ENCODE data around the gene ZACN.
"Not testable (repeated sequence)": the region's sequence is repeated elsewhere in the genome, so short reads cannot be mapped to it uniquely, and the experiment has no call there.

The ZACN gene

DNA sequence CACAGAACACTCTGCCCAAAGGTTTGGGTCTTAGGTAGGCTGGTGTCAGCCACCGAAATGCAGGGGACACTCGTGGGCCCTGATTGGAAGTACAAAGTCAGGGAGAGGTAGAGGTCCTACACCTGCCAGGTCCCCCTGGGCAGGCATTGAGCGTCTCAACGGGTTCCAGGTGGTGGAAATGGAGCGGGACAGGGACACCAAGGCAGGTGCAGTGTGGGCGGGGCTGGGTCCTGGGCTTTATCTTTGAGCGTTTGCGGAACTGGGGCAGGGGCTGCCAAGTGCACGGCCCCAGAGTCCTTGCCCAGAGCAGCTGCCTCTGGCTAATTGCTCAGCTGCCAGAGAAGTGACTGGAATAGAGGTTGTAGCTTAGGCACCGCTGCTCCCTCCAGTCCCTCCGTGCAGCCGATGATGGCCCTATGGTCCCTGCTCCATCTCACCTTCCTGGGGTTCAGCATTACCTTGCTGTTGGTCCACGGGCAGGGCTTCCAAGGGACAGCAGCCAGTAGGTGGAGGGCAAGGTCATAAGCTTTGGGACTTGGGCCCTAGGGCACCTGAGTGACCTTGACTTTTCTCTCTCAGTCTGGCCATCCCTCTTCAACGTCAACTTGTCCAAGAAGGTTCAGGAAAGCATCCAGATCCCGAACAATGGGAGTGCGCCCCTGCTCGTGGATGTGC is at the start of gene ZACN:
Gene ZACN (plus strand): TSS at position 323 of the 675 bp plus-strand sequence. CDS start 83 bp downstream, at position 406.
- no peak for DNase-seq

DNA sequence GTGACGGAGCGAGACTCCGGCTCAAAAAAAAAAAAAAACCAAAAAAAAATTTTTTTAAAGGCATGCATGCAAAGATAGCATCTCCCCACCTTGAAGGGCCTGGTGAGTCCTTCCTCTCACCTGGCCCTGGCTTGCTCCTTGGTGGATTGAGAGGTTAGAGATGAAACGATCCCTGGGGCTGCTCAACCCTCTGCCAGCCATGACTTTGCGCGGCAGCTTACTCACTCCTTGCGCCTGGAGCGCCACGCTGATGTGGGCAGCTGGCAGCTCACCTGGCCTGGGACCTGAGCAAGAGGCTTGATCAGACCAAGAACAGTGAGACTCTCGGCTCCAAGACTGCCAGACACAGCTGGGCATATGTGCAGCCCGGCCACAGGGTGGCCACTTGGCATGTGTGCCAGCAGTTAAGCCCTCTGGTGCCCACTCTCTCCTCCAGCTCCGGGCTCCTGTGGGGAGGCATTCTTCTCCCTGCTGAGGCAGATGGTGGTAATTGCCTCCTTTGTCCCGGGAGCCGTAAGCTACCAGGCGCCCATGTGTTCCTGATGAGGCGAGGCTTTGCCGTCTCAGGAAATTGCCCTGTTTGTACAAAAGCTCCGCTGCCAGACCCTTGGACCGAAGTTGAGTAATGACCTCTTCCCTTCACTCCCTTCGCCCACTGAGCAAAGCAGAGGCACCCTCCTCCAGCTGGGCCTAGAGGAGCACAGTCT is 46.8 kb upstream of the ZACN start:
- no peak for DNase-seq

DNA sequence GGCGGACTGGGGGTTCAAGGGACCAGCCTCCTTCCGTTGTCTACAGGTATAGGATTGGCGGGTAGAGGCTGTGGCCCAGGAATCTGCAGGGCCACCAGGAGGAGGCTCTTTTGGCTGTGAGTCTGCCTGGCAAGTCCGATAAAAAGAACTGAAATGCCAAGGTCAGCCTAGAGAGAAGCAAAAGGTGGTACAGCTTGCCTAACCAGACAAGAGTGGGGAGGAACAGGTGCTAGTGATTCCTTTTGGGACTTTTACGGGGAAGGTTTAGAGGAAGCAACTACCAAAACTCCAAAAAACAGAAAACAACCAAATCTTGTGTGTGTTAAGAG is 46.2 kb upstream of the ZACN start:
- DNase-seq: no peak

DNA sequence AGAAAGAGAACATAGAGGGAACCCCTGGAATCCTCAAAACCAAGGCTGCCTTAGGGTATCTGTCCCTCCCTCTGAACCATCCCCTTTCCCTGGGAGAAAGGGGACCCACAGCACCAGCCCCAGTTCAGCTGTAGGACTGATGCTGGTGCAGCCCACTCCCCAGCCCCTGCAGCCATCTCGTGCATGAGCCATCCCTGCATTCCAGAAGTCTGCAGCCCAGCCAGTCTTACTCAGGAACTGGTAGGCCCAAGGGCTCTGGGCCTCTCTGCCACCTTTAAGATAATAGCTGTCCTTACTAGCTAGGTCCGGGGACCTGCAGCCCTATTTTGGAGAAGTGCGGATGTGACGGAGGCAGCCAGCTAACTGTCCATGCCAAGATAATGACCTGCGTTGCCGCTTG is 45.8 kb upstream of the ZACN start:
- no peak for DNase-seq

DNA sequence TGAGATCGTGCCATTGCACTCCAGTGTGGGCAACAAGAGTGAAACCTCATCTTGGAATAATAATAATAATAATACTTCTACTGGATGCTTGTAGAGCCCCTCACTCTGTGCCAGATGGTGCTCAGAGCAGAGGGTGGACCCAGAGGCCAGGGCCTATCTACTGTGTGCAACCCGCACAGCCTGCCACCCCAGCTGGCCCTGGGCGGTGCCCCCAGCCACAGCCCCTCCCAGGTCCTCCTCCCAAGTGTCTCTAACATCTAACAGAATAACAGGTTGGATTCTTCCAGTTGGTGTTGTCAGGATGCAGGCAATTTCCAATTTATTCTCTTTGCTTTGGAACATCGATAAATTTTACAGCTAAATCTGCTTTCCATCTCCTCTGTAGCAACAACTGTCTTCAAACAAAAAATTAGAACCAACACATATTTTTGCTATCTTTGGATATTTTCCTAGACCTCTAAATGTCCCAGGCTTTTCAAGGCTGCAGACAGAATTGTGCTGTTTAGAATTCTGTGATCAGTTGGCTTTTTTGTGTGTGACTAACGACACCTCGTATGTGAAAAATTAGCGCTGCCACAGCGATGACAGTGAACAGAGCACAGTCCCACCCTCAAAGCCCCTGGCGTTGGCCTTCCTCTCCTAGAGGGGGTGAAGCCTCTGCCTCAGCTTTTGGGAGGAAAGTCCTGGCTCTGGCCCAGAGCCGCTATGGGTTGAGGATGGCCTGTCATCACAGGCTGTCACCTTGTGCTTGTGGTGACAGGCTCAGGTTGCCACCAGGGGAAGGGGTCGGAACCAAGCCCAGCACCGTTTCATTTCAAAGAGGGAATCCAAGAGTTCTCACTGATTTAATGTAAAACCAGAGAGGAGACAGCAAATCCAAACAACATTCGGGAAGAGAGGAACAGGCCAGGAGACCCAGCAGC is 44.3 kb upstream of the ZACN start:
- DNase-seq: no peak

DNA sequence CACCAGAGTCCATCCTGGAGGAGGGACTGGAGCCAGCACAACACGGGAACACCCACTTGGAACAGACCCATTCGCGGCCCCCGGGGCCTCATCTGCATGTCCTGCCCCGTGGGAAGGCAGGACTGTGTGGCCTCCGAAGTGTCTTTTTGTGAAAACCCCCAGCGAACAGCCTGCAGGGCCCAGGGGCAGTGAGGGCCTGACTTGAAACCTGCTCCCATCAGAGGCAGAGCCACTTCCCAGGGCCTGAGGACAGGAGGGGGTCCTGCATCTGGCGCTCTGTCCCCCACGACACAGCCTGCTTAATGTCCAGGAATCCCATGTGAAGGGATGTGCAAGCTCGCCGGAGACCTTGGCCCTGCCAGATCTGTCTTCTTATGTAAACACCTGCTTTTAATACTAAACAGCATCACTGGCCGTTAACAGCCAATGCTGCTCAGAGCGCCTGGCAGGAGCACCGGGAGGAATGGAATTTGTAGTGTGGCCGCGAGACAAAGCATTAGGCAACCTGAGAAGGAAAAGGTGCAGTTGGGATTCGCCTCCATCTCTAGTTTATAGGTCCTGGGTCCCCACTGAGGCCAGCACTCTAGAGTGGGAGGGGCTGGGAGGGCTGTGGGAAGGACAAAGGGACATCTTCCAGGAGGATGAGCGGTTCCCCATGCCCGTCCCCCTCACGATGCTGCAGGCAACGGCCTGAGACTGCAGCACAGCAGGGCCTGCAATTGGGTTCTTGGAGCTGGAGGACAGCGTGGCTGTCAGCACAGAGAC is 42.3 kb upstream of the ZACN start:
- DNase-seq: no peak

DNA sequence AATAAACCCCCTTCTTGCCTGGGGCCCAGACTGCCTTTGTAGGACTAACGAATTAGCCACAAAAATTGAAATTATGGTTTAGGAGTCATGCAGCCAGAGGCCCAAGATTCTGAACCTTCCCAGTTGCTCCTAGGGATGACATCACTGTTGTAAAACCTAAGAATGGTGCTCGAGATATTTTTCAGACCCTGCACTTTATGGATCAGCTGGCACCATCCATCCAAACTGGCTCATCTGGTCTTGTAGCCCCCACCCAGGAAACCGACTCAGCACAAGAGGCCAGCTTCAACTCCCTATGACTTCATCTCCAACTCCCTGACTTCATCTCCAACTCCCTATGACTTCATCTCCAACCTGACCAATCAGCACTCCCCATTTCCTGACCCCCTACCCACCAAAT is 40.9 kb upstream of the ZACN start:
- no peak for DNase-seq

DNA sequence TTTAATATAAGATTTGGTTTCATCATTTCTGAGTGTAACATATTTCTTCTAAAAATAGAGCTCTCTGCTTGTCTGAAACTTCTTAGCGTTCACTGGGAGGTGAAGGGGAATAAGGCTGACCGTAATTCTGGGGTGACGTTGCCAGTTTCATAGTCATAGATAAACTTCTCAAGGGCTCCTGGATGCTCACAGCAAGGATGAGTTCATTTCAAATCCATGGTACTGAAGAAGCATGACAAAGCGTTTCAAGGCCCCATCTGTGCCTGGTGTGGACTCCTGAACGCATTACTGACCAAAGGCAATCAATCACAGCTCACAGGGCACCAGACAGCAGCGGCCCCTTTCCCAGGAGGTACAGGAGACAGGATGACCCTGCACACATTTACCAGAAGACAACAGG is 39.9 kb upstream of the ZACN start:
- no peak for DNase-seq

DNA sequence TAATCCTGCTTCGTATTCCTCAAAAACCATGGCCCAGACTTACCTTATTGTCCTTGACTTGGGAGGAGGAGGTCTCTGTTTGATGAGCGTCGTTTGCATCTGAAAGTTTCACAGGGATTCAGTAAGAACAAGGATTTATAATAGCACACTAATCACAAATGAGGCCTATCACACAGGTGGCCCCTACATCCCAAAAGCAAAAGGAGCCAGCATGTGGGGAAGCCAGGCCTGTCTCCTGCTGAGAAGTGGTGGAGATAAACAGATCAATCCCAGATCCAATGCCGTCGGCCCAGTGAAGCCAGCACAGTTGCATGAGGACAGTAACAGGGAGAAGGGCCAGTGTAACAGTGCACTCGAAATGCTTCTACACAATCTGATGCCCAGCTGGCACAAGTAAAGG is 38.6 kb upstream of the ZACN start:
- no peak for DNase-seq

DNA sequence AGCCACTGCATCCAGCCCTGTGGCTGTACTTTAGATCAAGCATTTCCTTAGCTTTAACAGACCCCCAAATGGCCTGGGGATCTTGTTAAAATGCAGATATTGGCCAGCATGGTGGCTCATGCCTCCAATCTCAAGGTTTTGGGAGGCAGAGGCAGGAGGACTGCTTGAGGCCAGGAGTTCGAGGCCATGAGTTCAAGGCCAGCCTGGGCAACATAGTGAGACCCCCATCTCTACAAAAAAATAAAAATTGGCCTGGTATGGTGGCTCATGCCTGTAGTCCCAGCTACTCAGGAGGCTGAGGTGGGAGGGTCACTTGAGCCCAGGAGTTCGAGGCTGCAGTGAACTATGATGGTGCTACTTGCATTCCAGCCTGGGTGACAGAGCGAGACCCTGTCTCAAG is 36.1 kb upstream of the ZACN start:
- not testable (repeated sequence) for DNase-seq

DNA sequence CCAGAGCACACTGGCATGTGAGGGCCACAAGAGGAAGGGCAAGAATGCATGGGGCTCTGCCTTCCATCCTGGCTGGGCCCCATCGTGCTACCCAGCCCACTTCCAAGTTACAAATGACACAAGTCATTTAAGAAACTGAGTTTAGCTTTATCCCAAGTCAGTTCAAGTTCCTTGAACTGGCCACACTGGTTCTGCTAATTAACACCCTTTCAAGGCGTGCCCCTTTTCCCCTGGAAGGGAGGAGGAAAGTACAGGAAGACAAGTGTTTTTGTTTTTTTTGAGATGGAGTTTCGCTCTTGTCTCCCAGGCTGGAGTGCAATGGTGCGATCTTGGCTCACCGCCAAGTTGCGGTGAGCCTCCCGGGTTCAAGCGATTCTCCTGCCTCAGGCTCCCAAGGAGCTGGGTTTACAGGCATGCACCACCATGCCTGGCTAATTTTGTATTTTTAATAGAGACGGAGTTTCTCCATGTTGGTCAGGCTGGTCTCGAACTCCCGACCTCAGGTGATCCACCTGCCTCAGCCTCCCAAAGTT is 34.4 kb upstream of the ZACN start:
- DNase-seq: not testable (repeated sequence)

DNA sequence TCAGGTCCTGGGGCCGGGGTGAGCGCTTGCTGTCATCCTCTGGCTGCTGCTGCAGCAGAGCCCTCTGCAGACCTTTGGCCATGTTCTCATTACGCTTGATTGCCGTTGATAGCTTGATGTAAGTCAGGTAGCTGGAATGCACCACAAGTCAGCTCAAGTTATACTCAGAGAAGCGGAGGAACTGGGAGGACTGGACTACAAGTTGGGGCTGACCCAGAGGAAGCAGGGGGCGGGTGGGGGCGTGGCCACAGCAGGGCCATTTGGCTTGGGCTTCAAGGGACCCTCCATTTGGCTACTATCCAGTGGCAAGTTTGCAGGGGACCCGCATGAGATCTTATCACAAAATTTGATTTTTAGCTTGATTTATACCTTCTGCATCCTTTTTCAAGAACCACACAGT is 32.9 kb upstream of the ZACN start:
- no peak for DNase-seq

DNA sequence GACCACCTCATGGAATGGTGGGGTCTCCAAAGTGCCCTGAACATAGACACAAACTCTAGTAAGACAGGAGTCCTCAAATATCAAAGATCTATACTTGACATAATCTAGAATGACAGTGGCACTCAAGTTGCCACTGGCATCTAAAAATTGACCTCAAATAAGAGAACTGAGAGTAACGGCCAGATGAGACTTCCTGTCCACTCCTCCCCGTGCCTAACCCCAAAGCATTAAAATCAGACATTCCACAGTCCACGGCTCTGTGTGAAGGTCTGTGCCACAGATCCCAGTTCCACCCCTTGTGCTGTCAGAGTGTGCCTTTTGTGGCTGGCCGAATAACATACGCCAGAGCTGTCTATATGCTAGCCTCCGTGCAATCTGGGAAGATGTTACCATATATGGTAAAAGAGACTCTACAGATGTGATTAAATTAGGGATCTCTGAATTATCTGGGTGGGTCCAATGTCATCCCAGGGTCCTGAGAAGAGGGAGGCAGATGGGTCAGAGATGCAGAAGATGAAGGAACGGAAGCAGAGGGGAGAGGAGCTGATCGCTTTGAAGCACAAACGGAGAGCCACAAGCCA is 30.9 kb upstream of the ZACN start:
- no peak for DNase-seq

DNA sequence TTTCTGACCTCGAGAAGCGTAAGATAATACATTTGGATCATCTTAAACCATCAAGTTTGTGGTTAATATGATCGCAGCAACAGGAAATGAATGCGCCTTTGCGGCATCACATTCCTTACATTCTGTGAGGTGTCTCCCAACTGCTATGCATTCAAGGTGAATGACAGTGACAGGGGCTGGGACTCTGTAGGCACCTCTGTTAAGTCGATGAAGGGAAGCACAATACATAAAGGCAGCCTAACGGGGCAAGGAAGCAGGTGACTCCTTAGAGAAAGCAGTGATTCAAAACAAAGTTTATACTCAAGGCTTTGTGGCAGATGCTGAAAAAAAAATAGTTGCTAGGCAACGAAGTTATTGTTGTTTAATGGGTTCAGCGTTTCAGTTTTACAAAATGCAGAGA is 30.3 kb upstream of the ZACN start:
- DNase-seq: peak; percentile 27

DNA sequence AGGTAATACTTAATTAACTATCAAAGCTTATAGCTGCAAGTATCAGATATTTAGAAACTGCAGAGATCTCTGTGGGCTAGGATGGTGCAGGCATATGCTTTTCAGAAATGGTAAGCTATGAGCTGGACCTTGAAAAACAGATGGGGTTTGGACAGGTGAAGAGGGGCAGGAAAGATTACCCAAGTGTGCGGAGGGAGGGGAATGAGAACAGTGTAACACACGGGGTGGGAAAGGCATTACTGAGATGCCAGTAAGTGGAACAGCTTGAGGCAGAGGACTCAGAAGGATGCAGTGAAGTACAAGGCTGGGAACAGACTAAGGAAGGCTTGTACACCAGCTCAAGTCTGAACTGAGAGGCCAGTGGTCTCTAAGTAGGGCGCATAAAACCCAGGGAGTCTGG is 29.7 kb upstream of the ZACN start:
- no peak for DNase-seq

DNA sequence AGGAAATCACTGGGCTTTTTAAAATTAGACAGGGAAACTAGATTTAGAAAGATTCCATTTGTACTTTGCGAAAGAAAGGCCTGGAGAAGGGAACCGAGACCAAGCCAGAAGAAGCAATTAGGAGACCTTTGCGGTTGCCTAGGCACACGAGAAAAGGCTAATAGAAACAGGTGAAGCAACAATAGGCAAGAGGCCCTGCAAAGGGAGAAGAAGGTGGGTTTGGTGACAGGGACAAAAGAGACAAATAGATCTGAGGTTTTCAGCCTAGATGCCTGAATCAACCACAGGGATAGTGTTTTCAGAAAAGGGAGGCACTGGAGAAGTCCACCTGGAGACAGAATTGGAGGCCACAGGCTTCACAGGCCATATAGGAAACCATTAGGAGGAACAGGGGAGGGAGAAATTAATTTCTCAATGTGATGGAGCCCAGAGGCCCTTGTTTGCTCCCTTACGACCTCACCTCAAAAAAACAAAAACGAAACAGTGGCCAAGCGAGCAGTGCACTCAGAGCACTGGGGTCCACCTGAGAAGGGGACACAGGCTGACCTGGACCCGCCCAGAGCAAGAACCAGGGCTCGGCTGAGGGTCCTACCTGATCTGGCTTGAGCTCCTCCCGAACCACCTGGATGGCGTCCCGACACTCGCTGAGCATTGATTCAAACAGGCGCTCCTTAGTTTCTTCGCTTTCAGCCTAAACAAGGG is 29.0 kb upstream of the ZACN start:
- no peak for DNase-seq

DNA sequence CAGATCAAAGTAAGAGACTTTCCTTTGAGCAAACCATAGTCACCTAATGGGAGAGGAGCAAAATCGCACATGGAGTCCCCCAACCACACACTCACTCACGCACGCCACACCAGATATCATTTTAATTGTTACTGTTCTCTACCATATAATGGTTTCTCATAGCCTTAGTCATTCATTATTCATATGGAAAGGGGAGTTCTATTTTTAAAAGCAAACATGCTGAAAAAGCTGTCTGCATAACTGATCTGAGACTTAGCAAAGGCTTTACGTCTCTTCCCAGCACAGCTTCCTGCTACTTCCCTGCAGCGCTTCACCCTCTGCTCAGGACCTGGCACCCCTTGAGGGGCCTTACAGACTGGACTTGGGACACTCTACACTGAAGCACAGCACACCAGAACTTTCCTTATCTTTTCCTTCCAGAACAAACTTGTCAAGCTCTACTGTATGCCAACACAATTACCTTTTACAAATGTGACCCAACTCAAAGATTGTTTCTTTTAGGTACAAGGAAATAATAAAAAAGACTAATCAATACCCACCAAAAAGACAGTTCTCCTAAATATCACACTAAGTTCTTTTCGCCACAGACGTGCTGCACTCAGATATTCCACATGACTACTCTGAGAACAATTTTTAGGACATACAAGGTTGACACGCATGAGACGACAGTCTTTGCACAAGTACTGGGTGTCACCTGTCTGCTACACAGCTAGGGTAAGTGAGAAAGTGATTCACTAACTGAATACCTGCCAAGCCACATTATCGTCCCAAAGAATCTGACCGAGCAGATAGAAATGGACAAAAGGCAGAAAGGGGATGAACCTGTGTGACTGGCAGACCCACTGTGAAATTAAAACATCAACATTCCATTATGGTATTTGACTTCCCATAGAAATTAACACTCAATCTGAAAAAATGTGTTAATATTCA is 28.2 kb upstream of the ZACN start:
- no peak for DNase-seq

DNA sequence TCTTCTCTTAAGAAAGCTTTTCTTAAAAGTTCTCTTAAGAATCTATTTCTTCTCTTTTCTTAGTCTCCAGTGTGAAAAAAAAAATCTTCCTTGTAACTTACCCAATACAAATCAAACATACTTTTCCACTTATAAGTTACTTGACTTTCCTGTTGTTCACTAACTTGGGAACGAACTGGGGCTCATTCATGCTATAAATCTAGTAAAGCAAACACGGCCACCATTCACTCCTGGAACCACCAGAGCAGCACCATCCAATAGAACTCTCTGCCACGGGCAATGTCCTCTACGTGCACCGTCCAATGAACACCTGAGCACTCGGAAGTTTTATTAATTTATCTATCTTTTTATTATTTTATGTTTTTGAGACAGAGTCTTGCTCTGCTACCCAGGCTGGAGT is 27.4 kb upstream of the ZACN start:
- DNase-seq: no peak

DNA sequence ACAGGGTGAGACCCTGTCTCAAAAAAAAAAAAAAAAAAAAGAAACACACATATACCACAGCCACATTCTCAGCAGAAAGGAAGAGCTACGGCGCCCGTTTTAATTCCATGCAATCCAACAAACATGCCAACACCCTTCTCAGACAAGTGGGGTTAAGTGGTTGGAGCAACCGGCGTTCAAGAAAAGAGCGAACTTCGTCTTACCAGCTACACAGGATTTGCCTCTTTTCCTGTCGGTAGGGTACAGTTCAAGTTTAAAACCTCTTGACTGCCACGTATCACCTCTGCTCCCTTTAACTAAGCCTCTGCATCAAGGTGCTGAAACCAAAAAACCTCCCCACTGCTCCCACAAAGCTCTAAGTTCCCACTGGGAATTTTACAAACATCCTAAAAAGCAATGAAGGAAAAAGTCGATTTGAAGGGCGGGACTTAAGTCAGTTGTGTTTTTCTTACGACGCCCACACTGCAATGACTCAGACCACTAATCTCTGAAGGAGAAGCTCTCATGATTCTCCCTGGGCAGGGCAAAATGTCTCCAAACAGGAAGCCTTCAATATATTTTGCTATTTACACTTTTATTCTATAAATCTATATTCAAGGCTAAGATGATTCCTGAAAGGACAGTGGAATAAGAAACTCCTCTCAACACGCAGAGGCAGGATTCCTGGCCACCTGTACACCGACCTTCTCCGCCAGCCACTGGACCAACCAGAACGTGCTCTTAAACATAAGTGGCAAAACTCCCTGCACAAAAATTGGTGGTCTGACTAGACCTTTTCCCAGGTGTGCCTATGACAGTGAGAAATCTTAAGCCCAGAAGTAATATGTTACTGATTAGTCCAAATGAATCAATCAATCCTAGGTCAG is 25.5 kb upstream of the ZACN start:
- DNase-seq: no peak

DNA sequence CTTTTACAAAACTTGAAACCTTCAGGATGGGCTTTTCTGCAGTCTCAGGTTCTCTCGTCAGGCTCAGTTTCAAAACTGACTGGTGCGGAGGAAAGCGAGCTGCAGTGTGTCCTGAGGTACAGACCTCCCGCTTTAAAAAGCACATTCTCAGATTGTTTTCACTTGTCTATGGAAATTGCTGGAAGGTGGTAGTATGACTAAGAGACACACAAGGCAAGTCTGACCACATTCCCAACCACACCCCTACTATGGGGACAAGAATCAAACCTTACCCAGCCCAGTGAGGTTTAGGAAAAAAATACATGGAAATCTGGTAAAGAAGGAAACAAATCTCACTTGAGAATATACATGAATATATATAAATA is 24.9 kb upstream of the ZACN start:
- no peak for DNase-seq
